Activated naive CD4-positive, alpha-beta T cell treated with anti-CD3 and anti-CD28 coated beads, Interleukin-2, amount 10 ng/mL, durations not matched to agents 7 days and 5 days (primary cell): ENCODE results near the gene TUBB.

Experiments used
- CTCF ChIA-PET: fragments of 350-600 bp; sonication (Branson Sonifier 250); formaldehyde crosslinking; loops from one replicate; lab custom pipeline; 2021; ENCODE audit warnings: antibody characterized with exemption; lab: Charles Lee
- DNase-seq: peaks from one replicate; pipeline ENCODE4 v3.0.0-alpha.2; 2020
- H3K27ac Mint-ChIP-seq: one replicate; pipeline ENCODE4 v1.8.0; 2021; ENCODE audit warnings: mild to moderate bottlenecking, moderate library complexity, mixed read lengths
- H3K27me3 Mint-ChIP-seq: one replicate; pipeline ENCODE4 v1.8.0; 2021; ENCODE audit warnings: mild to moderate bottlenecking, mixed read lengths
- H3K36me3 Mint-ChIP-seq: one replicate; pipeline ENCODE4 v1.8.0; 2021; ENCODE audit warnings: mixed read lengths
- H3K4me1 Mint-ChIP-seq: one replicate; pipeline ENCODE4 v1.8.0; 2021; ENCODE audit warnings: mixed read lengths
- H3K4me3 Mint-ChIP-seq: one replicate; pipeline ENCODE4 v1.8.0; 2021; ENCODE audit warnings: mild to moderate bottlenecking, moderate library complexity, mixed read lengths
- H3K9me3 Mint-ChIP-seq: one replicate; pipeline ENCODE4 v1.8.0; 2021; ENCODE audit warnings: mixed read lengths

TUBB gene

DNA sequence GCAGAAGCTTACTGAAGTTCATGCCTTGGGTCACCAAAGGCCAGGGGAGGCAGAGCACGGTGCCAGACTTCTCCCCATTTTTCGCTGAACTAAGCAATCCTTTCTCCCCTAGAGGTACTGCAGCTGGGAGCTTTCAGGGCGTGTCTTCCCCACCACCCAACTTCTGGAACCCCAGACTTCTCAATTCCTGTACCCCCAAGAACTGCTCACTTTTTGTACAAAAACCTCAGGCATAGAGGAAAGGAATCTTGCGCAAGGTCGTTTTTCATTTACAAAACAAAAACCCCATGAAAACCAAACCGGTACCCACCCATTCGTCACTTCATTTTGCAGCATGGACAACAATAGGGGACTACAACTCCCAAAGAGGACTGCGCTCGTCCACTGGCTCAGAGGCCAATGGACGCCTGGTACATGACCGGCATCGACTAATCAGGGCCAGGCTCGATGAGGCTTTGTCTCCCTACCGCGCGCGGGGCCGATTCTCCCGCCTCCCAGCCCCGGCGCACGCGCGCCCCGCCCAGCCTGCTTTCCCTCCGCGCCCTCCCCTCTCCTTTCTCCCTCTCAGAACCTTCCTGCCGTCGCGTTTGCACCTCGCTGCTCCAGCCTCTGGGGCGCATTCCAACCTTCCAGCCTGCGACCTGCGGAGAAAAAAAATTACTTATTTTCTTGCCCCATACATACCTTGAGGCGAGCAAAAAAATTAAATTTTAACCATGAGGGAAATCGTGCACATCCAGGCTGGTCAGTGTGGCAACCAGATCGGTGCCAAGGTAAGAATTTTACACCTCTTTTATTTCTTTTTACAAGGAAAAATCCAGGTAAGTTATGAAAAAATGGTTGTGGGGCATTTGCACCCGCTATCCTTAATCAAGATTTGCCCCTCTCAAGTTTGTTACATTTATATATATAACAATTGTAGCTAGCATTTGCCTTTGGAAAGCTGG, at the start of gene TUBB:
TSS of gene TUBB (plus strand) at position 562 of the 947 bp plus-strand sequence. CDS start at position 717, 155 bp downstream.
- no peaks in the 10 kb centered on the region for H3K27me3 Mint-ChIP-seq
- peak within 1 kb of the TSS; percentile 88 for H3K4me3 Mint-ChIP-seq
- no peaks in the 10 kb centered on the region for H3K9me3 Mint-ChIP-seq
- peak; percentile 97 for DNase-seq
- H3K27ac Mint-ChIP-seq = peak within 1 kb of the TSS; percentile 92
- peaks cover 66% of the 10 kb centered on the region for H3K4me1 Mint-ChIP-seq
- CTCF ChIA-PET = interaction anchor here (1.2 to 12.3 kb wide), 5 partner anchors 11 to 105 kb away, joined by 3 to 285 read pairs (median 5); partner anchors contain the start of gene MRPS18B
- peaks cover 64% of the 10 kb centered on the region for H3K36me3 Mint-ChIP-seq

DNA sequence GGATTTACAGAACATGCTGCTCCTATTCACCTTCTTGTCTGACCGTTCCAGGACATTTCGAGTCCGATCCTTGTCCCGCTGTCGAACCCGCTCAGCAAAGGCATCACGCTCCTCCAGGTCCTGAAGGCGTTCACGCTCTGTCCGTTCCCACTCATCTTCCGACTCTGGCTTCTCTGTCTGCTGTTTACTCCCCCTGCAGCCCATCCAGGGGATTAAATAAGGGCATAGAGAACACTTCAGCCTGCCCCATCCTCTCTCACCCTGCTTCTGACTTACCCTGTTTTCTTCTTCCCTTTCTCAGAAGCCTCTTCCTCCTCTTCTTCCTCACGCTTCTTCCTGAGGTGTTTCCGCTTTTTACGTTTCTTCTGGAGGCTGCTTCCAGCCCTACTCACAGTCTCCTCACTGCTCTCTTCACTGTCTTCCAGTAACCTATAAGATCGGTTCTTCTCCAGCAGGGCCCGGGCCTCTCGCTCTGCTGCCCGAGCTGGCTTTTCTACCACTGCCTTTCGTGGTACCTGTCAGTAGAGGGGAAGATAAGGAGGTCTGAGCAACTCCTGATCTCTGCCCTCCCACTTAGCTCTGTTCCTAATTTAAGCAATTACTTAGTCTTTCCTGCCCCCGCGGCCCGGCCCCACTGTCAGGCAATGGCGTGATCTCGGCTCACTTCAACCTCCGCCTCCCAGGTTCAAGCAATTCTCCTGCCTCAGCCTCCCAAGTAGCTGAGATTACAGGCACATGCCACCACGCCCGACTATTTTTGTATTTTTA, 49.2 kb upstream of the TUBB start:
- no peaks in the 10 kb centered on the region for H3K9me3 Mint-ChIP-seq
- H3K36me3 Mint-ChIP-seq = peaks cover 29% of the 10 kb centered on the region
- H3K27me3 Mint-ChIP-seq = no peaks in the 10 kb centered on the region
- peaks cover 42% of the 10 kb centered on the region for H3K4me1 Mint-ChIP-seq
- no peak for DNase-seq
- no peak overlapping the region for H3K27ac Mint-ChIP-seq
- CTCF ChIA-PET = interaction anchor here (1.8 to 3.5 kb wide), 2 partner anchors 60 to 126 kb away, joined by 5 to 20 read pairs; no protein-coding TSS in a partner anchor
- H3K4me3 Mint-ChIP-seq = peak overlapping the region; percentile 87

DNA sequence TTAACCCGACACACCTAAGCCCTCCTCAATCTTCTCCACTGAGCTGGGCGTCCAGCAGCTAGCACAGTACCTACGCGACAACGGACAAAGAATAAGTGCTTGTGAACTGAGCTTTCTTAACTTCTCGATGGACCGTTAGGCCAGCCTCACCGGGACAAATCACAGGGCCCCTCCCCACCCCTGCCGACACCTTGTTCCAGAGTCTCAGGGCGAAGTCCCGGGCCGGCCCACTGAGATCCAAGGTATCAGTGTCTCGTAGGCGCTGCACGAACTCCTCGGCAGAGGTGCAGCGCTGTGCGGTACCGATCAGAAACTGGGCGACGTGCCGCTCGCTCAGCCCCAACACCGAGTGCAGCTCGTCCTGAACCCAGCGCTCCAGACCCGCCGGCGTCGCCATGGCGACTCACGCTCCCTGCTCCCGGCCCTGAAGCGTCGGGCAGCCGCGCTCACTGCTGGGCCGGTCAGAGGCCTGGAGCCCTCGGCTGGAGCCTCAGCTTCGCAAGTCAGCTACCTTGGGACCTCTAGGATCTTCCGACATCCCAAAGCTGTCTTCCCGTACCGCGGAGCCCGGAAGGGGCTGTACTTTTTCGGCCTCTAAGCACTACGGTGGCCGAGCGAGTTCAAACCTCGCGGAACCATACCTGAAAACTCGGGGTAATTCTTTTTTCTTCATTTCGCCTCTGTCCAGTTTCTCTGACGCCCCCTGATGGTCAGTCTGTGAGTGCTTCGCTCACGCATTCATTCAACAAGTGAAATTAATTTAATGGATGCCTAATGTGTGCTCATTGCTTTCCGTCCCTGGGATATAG, 47.5 kb upstream of the TUBB start, which contains the start of gene DHX16:
TSS of gene DHX16 (minus strand) at position 562 of the 809 bp plus-strand sequence. CDS start at position 397, 165 bp downstream.
- Mint-ChIP-seq H3K4me3 (peak within 1 kb of the TSS; percentile 87), H3K36me3 (peaks cover 32% of the 10 kb centered on the region), H3K4me1 (peaks cover 44% of the 10 kb centered on the region), H3K9me3 (no peaks in the 10 kb centered on the region), H3K27me3 (no peaks in the 10 kb centered on the region), H3K27ac (peak within 1 kb of the TSS; percentile 84)
- CTCF ChIA-PET = interaction anchor here (0.6 to 3.5 kb wide), 18 partner anchors 9 to 192 kb away, joined by 3 to 20 read pairs (median 4); no protein-coding TSS in a partner anchor
- DNase-seq = peak; percentile 94

DNA sequence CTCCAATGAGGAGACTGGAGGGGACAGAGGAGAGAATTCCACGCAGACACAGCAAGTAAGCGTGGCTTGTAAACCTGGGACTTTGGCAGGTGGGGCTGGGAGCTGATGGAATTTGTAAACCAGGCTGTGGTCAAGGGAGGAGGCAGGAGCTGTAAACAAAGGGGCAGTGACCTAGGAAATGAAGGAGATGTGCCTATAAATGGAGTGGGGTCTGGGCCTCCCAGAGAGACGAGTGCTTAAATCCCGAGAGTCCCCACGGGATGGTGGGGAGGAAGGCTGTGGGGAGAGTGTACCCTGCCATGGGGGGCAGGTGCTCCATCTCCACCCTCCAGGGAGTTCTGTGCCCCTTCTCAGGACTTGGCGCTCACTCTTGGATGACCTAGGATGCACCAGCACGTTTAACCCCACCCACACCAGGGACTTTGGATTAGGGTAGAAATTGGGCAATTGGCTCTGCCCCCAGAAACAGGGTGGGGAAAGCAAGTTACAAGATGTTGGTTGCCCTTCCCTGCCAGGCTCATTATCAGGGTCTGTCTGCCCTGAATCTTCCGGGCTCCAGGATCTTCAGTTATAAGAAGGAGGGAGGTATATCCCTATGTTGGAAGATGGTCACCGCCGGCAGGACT, 43.4 kb upstream of the TUBB start:
- CTCF ChIA-PET = interaction anchor here (2.9 to 13.1 kb wide), 3 partner anchors 45 to 58 kb away, joined by 23 to 285 read pairs (median 47); partner anchors contain the start of genes MDC1 and TUBB
- Mint-ChIP-seq H3K4me3 (no peak overlapping the region), H3K4me1 (peaks cover 53% of the 10 kb centered on the region)

DNA sequence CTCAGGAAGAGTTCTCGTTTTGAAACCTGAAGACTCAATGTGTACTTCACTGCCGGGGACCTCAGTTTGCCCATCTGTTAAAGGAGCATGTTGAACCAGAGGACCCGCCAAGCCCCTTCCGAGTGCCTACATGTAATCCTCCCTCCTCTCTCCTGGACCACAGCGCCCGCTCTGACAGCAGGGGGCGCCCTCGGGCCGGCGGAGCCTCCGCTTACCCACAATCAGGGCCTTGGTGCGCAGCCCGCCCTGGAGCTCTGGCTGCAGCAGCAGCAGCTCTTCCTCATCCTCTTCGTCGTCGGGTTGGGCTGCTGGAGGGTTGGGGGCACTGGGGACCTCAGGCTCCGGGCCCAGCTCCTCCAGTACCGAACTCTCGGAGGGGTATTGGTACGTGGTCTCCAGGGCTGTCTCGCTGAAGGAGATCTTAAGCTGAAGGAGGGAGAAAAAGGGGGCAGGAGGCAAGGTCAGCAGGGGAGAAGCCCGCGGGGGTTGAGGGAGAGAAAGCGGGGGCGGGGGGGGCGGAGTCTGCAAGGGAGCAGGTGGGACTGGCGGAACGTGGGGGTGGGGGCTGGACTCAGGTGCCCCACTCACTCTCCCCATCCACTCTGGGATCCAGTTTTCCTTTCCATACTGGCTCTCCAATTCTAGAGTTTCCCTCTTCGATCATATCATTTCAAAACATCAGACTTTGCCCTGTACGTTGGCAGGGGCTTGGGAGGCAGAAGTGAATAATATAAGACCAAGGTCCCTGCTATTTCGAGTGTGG, 41.0 kb upstream of the TUBB start:
- peak overlapping the region; percentile 99 for H3K4me3 Mint-ChIP-seq
- peaks cover 40% of the 10 kb centered on the region for H3K4me1 Mint-ChIP-seq
- CTCF ChIA-PET = interaction anchor here (0.6 to 13.1 kb wide), 21 partner anchors 9 to 234 kb away, joined by 3 to 285 read pairs (median 3); partner anchors contain the start of genes FLOT1, IER3, MDC1 and TUBB
- peak; percentile 93 for DNase-seq
- peaks cover 75% of the 10 kb centered on the region for H3K36me3 Mint-ChIP-seq
- H3K27me3 Mint-ChIP-seq = no peaks in the 10 kb centered on the region
- H3K27ac Mint-ChIP-seq = peak overlapping the region; percentile 80
- H3K9me3 Mint-ChIP-seq = no peaks in the 10 kb centered on the region

More for the DNA sequence above, 43.4 kb upstream of the TUBB start:
- Mint-ChIP-seq H3K9me3 (no peaks in the 10 kb centered on the region), H3K36me3 (peaks cover 53% of the 10 kb centered on the region), H3K27me3 (no peaks in the 10 kb centered on the region), H3K27ac (no peak overlapping the region)
- DNase-seq = no peak

DNA sequence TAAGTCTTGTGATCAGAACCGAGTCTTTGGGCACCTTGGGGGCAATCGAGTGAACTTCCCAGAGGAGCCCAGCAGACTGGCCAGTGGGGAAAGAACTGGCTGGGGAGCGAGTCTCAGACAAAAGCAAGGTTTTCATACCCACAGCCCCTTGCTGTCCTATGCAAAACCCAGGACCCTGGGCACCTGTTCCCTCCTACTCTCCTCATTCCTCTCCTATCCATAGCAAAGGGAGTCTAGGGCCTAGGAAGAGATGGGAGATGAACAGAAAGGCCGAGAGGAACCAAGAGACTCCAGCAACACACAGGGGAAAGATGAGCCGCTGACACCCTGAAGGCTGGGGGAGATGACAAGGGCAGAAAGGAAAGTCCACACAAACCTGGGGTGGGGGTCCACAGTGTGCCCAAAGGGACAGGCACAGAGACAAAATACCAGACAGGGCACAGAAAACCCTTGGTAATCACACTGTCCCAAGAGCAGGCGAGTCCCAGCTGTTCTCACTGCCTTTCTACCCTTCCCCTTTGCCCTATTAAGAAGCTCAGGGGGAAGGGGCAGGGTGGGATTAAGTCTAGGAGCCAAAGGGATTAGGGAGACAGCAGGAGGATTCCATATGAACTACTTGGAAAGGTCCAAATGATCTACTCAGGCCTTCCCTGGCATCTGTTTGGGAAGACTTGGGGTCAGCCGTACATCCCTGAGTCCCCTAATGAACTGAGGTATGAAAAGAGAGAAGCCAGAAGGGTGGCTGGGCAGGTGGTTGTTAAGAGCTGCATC, 40.2 kb upstream of the TUBB start:
- peak overlapping the region; percentile 98 for H3K27ac Mint-ChIP-seq
- CTCF ChIA-PET = interaction anchor here (0.7 to 13.1 kb wide), 11 partner anchors 8 to 150 kb away, joined by 3 to 285 read pairs (median 6); partner anchors contain the start of genes MDC1 and TUBB
- H3K36me3 Mint-ChIP-seq = peaks cover 81% of the 10 kb centered on the region
- peak; percentile 25 for DNase-seq
- H3K27me3 Mint-ChIP-seq = no peaks in the 10 kb centered on the region
- peaks cover 38% of the 10 kb centered on the region for H3K4me1 Mint-ChIP-seq
- H3K9me3 Mint-ChIP-seq = no peaks in the 10 kb centered on the region
- peak overlapping the region; percentile 99 for H3K4me3 Mint-ChIP-seq

DNA sequence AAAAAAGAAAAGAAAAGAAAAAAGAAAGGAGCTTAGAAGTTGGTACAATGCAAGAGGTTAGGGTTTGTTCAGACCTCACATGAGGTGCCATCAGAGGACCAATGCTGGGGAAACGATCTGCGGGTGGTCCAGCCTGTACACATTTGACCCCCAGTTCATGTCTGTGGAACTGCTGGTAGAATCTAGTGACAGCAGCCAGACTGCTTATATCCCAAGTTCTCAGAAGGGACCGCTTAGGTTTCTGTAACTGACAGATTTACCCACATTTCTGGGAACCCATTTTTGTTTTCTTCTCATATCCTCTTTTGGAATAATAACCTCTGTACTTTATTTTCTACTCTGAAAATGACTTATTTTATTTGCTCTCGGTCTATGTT, 38.4 kb upstream of the TUBB start:
- peak overlapping the region; percentile 98 for H3K27ac Mint-ChIP-seq
- peaks cover 85% of the 10 kb centered on the region for H3K36me3 Mint-ChIP-seq
- H3K4me3 Mint-ChIP-seq = peak overlapping the region; percentile 99
- H3K9me3 Mint-ChIP-seq = no peaks in the 10 kb centered on the region
- peak; percentile 30 for DNase-seq
- no peaks in the 10 kb centered on the region for H3K27me3 Mint-ChIP-seq
- peaks cover 28% of the 10 kb centered on the region for H3K4me1 Mint-ChIP-seq
- CTCF ChIA-PET = interaction anchor here (0.7 to 13.1 kb wide), 7 partner anchors 7 to 107 kb away, joined by 3 to 285 read pairs (median 3); partner anchors contain the start of genes DHX16, MDC1 and TUBB

DNA sequence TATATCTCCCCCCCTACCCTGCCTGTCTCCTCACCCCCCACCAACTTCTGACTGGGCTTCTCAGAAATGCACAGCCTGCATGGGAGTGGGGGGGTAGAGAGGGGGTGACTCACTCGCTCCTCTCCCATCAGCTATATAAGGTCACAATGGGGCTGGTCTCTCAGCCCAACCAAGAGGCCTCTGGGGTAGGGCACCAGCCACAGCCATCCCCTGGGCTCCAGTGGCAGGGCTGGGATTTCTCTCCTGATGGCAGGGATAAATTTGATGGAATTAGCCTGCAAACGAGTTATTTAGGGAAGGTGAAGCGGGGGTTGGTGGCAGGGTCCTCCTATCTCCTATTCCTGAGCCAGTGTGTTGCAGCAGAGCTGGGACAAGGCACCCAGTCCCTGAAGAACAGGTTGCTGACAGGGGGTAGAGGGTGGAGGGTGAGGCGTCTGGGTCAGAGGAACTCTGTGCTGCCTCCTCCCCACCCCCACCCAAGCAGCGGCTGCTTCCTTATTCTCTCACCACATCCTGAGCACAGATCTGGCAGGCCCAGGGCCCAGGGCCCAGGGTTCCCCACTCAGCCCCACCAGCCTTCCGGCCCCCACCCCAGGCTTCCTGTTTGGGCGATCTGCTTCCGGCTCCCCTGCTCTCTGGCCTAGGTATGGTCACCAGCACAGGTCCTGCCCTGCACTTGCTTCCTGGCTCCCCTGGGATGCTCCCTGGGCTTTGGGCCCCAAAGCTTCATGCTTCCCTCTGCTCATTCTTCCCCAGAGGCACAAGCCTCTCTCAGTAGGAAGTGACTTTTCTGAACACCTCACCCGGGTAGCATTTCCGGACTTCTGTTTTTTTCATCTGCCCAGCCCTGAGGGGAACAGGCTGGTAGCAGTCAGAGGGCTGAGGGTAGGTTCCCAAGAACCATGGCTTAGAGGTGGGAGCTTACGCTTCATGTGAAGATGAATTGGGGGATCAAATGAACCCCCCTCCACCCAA, 37.7 kb upstream of the TUBB start:
- Mint-ChIP-seq H3K4me1 (peaks cover 27% of the 10 kb centered on the region), H3K27me3 (no peaks in the 10 kb centered on the region), H3K9me3 (no peaks in the 10 kb centered on the region), H3K4me3 (peak overlapping the region; percentile 99), H3K36me3 (peaks cover 79% of the 10 kb centered on the region), H3K27ac (peak overlapping the region; percentile 98)
- CTCF ChIA-PET = interaction anchor here (0.7 to 13.1 kb wide), 7 partner anchors 10 to 106 kb away, joined by 3 to 285 read pairs (median 3); partner anchors contain the start of genes DHX16, MDC1 and TUBB
- DNase-seq = peak; percentile 94

DNA sequence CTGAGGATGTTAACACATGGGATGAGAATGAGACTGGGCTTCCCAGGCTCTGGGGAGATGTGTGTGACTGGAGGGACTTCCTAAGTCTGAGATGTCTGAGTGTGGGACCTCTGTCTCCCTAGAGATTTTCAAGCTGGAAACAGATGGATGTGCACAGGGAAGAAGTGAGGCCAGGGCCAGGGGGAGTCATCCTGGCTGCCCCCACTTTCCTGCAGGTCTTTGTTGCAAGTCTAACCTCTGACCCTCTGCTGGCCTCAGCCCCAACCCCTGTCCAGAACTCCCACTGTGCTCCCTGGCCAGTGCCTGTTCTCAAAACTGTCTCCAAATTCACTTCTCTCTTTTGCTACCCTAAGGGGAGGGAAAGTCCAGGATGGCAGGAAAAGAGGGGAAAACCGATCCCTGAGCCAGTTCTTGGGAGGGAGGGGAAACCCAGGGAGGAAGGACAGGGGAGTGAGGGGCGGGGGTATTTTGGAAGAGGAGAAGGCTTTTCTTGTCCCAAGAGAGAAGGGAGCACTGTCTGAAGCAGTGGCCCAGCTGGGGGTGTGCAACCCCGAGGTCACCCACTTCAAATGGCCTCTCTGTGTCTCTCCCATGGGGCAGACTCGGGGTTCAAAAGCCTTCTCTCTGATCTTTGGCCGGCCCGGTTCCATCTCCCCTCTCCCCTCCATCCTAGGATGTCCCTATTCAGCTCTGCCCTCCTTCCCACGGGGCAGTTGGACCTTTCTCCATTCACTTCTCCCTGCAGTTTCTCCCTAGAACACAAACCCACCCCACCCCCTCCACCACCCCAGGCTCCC, 36.8 kb upstream of the TUBB start:
- H3K4me1 Mint-ChIP-seq = peaks cover 31% of the 10 kb centered on the region
- no peaks in the 10 kb centered on the region for H3K27me3 Mint-ChIP-seq
- CTCF ChIA-PET = interaction anchor here (0.9 to 13.1 kb wide), 3 partner anchors 29 to 64 kb away, joined by 3 to 285 read pairs (median 4); partner anchors contain the start of genes MDC1 and TUBB

DNA sequence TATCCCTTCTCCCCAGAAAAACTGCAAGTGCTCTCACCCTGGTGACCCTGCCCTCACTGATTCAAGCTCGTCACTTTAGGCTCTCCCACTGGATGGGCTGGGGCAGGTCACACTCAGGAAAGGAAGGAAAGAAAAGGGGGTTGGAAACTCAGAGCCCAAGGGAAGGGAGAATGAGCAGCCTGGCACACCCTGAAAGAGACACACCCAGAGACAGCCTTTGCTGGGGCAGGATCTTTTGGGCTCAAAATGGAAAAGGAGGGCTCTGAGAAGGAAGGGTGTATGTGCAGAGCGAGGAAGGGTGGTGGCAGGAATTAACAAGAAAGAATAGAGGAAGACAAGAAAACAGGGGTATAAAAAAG, 36.2 kb upstream of the TUBB start:
- Mint-ChIP-seq H3K27me3 (no peaks in the 10 kb centered on the region), H3K36me3 (peaks cover 79% of the 10 kb centered on the region), H3K9me3 (no peaks in the 10 kb centered on the region), H3K4me3 (peak overlapping the region; percentile 99), H3K4me1 (peaks cover 33% of the 10 kb centered on the region), H3K27ac (peak overlapping the region; percentile 98)
- CTCF ChIA-PET = interaction anchor here (0.9 to 13.1 kb wide), 4 partner anchors 24 to 47 kb away, joined by 3 to 285 read pairs (median 6); partner anchors contain the start of genes MDC1 and TUBB
- no peak for DNase-seq

More for the DNA sequence above, 36.8 kb upstream of the TUBB start:
- peaks cover 79% of the 10 kb centered on the region for H3K36me3 Mint-ChIP-seq
- H3K4me3 Mint-ChIP-seq = peak overlapping the region; percentile 99
- H3K27ac Mint-ChIP-seq = peak overlapping the region; percentile 98
- no peaks in the 10 kb centered on the region for H3K9me3 Mint-ChIP-seq
- peak; percentile 29 for DNase-seq
